GM18870 (cell line): ENCODE results near the gene DNAH10.

Experiments
- ATAC-seq: cut with Tn5 transposase; IDR thresholded peaks from one replicate; pipeline ENCODE4 v1.9.1; 2021; ENCODE audit warnings: moderate library complexity; ENCODE audit not compliant: unreplicated experiment

The DNAH10 gene, protein sequence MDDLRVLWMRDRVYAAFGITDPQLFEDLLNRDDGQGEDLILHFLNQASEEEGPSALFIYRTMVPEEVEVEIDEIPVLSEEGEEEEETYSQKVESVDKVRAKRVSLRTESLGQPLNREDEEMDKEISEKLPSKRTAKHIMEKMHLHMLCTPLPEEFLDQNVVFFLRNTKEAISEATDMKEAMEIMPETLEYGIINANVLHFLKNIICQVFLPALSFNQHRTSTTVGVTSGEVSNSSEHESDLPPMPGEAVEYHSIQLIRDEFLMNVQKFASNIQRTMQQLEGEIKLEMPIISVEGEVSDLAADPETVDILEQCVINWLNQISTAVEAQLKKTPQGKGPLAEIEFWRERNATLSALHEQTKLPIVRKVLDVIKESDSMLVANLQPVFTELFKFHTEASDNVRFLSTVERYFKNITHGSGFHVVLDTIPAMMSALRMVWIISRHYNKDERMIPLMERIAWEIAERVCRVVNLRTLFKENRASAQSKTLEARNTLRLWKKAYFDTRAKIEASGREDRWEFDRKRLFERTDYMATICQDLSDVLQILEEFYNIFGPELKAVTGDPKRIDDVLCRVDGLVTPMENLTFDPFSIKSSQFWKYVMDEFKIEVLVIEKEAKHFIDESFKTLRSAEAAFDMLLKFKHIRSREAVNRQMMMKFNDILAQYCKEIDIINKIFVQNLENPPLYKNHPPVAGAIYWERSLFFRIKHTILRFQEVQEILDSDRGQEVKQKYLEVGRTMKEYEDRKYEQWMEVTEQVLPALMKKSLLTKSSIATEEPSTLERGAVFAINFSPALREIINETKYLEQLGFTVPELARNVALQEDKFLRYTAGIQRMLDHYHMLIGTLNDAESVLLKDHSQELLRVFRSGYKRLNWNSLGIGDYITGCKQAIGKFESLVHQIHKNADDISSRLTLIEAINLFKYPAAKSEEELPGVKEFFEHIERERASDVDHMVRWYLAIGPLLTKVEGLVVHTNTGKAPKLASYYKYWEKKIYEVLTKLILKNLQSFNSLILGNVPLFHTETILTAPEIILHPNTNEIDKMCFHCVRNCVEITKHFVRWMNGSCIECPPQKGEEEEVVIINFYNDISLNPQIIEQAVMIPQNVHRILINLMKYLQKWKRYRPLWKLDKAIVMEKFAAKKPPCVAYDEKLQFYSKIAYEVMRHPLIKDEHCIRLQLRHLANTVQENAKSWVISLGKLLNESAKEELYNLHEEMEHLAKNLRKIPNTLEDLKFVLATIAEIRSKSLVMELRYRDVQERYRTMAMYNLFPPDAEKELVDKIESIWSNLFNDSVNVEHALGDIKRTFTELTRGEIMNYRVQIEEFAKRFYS (N-terminal part only)

GRCh38 chr12:123761841-123762714, at the start of gene DNAH10:
Gene DNAH10, plus strand, starts transcription at chr12:123762301. Its CDS starts 36 bp downstream, at chr12:123762337.
- no peak for ATAC-seq

- ATAC-seq = no peak
Measured at GRCh38 chr12:123712780-123713319, 49.3 kb upstream of the DNAH10 start.

DNA sequence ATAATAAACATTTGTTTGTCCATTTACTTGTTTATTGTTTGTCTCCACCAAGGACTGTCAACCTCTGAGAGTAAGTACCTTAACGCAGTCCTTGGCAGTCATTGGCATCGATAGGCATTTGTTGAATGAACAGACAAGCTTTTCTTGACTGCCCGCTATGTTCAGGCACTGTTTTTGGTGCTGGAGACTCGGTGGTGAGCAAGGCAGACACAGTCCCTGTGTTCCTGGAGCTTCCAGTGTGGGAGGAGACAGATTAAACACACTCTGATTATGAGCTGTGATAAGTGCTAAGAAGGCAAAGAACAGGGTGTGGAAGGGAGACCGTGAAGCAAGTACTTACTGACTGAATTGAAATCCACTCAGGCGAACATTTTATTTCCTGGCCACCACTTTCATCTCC, 48.7 kb upstream of the DNAH10 start:
- no peak for ATAC-seq

DNA sequence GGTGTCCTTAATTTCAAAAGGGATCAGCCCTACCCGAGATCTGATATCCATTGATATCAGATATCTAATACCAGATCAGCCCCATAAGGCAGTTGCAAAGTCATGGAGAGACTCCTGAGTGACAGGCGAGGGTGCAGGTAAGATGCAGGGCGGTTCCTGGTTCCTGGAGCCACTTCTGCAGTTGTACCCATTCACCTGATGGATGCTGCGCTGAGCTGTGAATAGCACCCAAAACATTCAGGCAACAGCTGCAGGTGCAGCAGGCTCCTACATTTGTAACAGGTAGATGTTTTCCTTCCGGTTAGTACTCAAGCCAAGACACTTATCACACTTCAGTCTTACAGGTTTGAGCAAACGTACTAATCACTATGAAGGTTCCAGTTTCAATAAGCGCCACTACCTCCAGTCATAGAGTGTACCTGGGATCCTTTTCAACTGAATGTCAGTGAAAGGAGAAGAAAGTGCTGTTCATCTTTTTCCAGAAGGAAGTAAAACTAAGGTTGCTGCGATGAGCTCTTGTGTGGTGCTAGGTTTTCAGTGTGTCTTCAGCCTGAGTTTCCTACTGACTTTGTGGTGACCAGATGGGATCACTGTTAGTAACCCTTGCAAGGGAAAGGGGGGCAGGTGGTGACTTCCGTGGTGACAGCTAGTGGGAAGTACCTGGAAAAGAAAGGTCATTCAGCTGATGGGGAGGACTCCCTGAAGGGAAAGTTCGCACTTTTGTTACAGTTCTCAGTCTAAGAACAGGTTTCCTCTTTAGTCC, 48.1 kb upstream of the DNAH10 start:
- no peak for ATAC-seq

GRCh38 chr12:123715195-123715594, 46.9 kb upstream of the DNAH10 start:
- ATAC-seq = no peak

DNA sequence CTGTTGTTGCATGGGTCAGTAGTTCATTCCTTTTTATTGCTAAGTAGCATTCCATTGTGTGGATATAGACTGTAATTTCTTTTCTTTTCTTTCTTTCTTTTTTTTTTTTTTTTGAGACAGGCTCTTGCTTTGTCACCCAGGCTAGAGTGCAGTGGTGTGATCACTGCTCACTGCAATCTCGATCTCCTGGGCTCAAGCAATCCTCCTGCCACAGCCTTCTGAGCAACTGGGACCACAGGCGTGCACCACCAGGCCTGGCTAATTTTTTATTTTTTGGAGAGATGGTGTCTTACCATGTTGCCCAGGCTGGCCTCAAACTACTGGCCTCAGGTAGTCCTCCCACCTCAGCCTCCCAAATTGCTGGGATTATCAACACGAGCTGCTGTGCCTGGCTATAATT, 44.8 kb upstream of the DNAH10 start:
- no peak for ATAC-seq

- ATAC-seq = no peak
Measured at GRCh38 chr12:123720141-123720814, 41.8 kb upstream of the DNAH10 start.

DNA sequence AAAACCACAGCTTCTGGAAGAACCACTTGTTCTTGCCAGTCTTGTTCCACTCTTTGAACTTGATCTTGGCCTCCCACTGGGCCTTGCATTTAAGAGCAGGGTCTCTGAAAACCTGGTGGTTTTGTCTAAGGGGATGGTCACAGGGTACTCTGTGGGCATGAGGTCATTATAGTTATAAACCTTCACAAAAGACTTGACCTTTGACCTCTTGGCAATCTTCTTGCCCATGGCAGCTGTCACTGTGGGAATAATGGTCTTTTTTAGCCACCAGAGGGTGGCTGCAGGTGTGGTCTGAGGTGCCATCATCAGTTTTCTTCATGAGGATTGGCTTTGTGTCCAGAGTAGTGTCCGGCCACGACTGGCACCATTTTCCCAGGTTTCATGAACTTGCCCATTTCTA, 40.9 kb upstream of the DNAH10 start:
- no peak for ATAC-seq

DNA sequence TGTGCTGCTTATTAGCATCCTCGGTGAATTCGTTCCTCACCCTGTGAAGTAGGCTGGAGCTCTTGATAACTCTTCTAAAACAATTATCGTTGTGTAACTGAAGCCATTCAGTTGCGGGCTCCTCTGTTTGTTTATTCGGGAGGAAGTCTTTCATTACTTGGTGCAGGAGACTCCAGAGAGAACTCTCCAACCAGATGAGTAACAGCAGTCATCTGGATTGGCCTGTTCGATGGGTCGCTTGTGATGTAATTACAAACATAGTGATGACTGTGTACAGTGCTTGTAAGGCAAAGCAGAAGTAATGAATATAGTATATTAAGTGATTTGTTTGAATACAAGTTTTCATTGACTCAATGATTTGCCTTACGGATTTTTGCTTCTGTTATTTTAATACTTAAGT, 39.1 kb upstream of the DNAH10 start:
- no peak for ATAC-seq

- ATAC-seq = no peak
Measured at GRCh38 chr12:123723765-123724164, 38.3 kb upstream of the DNAH10 start.

GRCh38 chr12:123726244-123726643, 35.9 kb upstream of the DNAH10 start:
- no peak for ATAC-seq

DNA sequence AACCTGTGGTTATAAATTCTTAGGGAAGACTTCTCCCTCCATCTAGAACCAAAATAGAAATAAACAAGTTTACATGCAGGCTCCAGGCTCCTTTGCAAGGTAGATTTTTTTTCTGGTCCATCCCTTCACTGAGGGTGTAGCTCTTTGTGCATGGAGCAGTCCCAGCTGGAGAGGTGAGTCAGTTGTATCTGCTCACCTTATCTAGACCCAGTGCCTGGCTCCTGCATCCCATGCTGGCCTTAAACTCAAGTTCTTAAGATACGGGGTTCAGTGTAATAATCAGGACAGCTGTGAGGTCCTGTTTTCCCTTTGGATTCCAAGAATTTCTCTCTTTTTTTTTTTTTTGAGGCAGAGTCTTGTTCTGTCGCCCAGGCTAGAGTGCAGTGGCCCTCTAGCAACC, 35.1 kb upstream of the DNAH10 start:
- ATAC-seq = no peak

DNA sequence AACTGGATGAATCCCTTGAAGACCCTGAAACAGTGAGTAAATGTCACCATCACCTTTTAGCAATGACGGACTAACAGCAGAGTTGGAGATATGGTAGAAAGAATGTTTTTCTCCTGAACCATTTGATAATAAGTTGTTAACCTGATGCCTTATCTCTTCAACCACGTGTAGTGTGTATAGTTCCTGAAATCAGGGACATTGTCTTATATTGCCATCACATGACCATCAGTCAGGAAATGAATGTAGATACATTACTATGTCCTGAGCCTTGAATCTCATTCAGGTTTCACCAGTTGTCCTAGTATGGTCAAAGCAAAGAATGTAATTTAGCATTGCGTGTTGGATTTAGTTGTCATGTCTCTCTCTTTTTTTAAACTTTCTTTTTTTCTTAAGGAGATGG, 34.2 kb upstream of the DNAH10 start:
- no peak for ATAC-seq

GRCh38 chr12:123731596-123731995, 30.5 kb upstream of the DNAH10 start:
- no peak for ATAC-seq

DNA sequence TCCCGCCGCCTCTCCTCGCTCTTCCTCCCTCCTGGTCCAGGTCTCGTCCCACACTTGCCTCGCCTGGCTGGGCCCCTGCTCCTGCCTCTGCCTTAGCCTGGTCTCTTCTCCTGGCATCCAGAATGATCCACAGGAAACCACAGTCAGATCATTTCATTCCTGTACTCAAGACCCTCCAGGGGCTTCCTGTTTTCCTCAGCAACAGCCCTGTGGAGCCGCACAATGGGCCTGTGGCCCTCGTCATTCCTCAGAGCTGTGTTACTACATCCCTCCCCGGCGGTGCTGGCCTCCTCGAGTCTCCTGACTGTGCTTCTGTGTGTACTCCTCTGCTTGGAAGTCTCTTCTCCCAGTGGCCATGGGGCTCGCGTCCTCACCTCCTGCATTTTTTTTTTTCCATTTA, 29.9 kb upstream of the DNAH10 start:
- ATAC-seq = no peak

GRCh38 chr12:123733229-123733628, 28.9 kb upstream of the DNAH10 start:
- ATAC-seq = no peak

- ATAC-seq = no peak
Measured at GRCh38 chr12:123734268-123734667, 27.8 kb upstream of the DNAH10 start.

DNA sequence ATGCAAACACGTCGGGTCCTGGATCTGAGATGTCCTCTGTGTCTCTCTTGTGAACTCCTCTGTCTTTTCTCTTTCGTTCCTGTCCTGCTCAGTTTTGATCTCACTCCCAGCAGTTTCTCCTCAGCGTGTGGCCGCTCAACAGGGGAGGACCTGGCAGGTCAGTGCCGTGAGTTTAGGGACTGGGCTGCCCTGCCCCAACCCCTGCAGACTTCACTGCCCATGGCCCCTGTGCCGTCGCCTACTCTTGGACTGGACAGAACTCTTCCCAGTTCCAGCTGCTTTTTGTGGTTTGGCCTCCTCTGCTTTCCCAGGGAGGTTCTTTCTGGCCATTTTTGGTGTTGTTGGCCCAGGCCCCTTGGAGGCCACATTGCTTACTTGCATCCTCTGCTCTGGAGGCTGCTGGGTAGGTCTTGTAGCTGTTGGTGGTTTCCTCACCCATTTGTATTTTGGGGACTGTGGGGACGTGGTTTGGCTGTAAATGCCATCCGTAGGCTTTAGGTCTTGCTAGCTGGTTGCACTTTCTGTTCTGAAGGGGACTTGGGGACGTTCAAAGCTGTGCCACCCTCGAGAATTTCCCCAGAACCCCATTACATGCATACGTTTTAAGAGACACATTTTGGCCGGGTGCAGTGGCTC, 20.0 kb upstream of the DNAH10 start:
- ATAC-seq = no peak
